ENCODE data around the gene NWD2. TPM values are rescaled to one million over a fixed set of nuclear protein-coding genes. Genes with fewer than 3 reads are reported as not detected.

Gene NWD2
- polyA plus RNA-seq, 1 experiment, result not detected

DNA sequence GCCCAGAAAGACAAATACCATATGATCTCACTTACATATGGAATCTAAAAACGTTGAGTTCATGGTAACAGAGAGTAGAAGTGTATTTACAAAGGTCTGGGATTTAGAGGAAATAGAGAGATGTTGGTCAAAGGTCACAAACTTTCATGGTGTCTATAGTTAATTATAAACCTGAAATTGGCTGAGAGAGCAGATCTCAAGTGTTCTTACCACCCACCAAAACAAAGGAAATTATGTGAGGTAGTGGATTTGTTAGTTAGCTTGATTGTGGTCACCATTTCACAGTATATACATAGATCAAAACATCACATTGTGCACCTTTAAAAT is 186.8 kb downstream of the NWD2 start:
- POLR2A ChIA-PET, result no interaction called here
- no peak overlapping the region for H3K4me3 ChIP-seq (ENCODE audit: low read depth, low read length)
- H3K27me3 ChIP-seq (ENCODE audit: control insufficient read depth, insufficient read depth, low read length), result no peaks in the 10 kb centered on the region
- no peaks in the 10 kb centered on the region for H3K36me3 ChIP-seq (ENCODE audit: control insufficient read depth, insufficient read depth, low read length)
- CTCF ChIA-PET, result no interaction called here
- DNase-seq (ENCODE audit: low read depth), result no peak
- TF ChIP-seq CTCF (IDR thresholded peaks at IDR 0.05; ENCODE audit: insufficient read depth, low read depth, low read length), result no peak

- no peaks in the 10 kb centered on the region for H3K36me3 ChIP-seq (ENCODE audit: control insufficient read depth, insufficient read depth, low read length)
- no peaks in the 10 kb centered on the region for H3K27me3 ChIP-seq (ENCODE audit: control insufficient read depth, insufficient read depth, low read length)
- ChIA-PET POLR2A (no interaction called here), CTCF (interaction anchor here (1.3 kb wide), 1 partner anchor 132 kb away, joined by 5 read pairs; no protein-coding TSS in a partner anchor)
- no peak overlapping the region for H3K4me3 ChIP-seq (ENCODE audit: low read depth, low read length)
- no peak for DNase-seq (ENCODE audit: low read depth)
- TF ChIP-seq CTCF (IDR thresholded peaks at IDR 0.05; ENCODE audit: insufficient read depth, low read depth, low read length), result no peak
Measured at GRCh38 chr4:37434469-37434868, 189.9 kb downstream of the NWD2 start.

DNA sequence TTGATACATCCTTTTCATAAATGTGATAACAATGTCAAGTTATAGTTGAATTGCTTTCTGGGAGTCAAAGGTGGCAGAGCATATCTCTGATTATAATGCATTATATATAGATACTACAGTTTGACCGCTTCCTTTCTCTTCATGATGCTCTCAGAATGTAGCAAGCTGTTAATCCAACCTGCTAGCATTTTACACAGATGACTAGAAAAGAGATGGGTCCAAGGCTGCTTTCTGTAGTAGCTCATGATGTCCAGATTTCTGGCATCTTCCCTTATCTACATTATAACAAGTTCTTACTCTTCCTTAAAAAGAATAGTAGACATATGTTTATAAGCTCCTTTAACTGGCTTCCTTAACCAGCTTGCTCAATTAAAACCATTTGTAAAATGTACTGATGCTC is 192.0 kb downstream of the NWD2 start:
- DNase-seq (ENCODE audit: low read depth), result no peak
- Histone ChIP-seq H3K4me3 (ENCODE audit: low read depth, low read length) (no peak overlapping the region), H3K27me3 (ENCODE audit: control insufficient read depth, insufficient read depth, low read length) (no peaks in the 10 kb centered on the region), H3K36me3 (ENCODE audit: control insufficient read depth, insufficient read depth, low read length) (no peaks in the 10 kb centered on the region)
- ChIA-PET POLR2A (no interaction called here), CTCF (no interaction called here)
- no peak for TF ChIP-seq CTCF (IDR thresholded peaks at IDR 0.05; ENCODE audit: insufficient read depth, low read depth, low read length)

GRCh38 chr4:37437163-37437562 is 192.6 kb downstream of the NWD2 start:
- no peak overlapping the region for H3K4me3 ChIP-seq (ENCODE audit: low read depth, low read length)
- no peaks in the 10 kb centered on the region for H3K36me3 ChIP-seq (ENCODE audit: control insufficient read depth, insufficient read depth, low read length)
- CTCF ChIA-PET, result interaction anchor here (0.6 kb wide), 1 partner anchor 63 kb away, joined by 3 read pairs; no protein-coding TSS in a partner anchor
- no peaks in the 10 kb centered on the region for H3K27me3 ChIP-seq (ENCODE audit: control insufficient read depth, insufficient read depth, low read length)
- DNase-seq (ENCODE audit: low read depth), result no peak
- POLR2A ChIA-PET, result no interaction called here
- no peak for TF ChIP-seq CTCF (IDR thresholded peaks at IDR 0.05; ENCODE audit: insufficient read depth, low read depth, low read length)

DNA sequence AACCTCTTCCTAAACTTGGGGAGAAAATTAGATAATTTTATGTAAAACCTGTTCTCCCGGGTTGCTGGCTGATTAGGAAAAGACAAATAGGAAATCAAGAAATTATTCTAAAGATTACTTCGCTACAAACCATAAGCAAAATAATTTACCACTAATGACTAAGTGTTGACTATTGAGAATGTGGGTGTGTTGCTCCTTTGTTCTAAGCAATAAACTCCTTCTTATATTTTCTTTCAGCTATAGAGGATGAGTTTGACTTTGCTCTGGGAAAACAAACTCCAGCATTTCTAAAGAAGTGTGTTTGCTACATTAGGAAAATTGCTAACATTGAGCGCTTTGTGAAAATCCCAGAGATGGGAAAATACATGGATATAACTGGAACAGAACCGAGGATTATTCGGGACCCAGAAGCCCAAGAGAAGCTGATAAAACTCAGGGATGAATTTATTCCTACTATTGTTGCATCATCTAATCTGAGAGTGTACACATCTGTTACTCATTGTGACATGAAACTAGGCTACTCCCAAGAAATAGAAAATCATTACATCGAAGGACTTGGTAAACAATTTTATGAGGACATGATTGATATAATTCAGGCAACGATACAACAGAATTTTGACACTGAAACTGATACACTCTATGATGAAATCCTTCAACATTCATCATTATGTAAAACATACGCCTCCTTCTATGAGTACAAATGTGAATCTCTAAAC is 194.2 kb downstream of the NWD2 start:
- H3K36me3 ChIP-seq (ENCODE audit: control insufficient read depth, insufficient read depth, low read length), result no peaks in the 10 kb centered on the region
- no peak overlapping the region for H3K4me3 ChIP-seq (ENCODE audit: low read depth, low read length)
- no peaks in the 10 kb centered on the region for H3K27me3 ChIP-seq (ENCODE audit: control insufficient read depth, insufficient read depth, low read length)
- ChIA-PET POLR2A (no interaction called here), CTCF (interaction anchor here (0.6 kb wide), 1 partner anchor 881 kb away, joined by 3 read pairs; no protein-coding TSS in a partner anchor)
- no peak for DNase-seq (ENCODE audit: low read depth)
- TF ChIP-seq CTCF (IDR thresholded peaks at IDR 0.05; ENCODE audit: insufficient read depth, low read depth, low read length), result no peak
